ENCODE results near the gene CAPN12. TPM values are rescaled to one million over a fixed set of nuclear protein-coding genes. Genes with fewer than 3 reads are reported as not detected.

The CAPN12 gene
- total RNA-seq, 4 donors from 2014 or later, result 0.83 to 8.4 (median 8.2) TPM; not detected in 1

DNA sequence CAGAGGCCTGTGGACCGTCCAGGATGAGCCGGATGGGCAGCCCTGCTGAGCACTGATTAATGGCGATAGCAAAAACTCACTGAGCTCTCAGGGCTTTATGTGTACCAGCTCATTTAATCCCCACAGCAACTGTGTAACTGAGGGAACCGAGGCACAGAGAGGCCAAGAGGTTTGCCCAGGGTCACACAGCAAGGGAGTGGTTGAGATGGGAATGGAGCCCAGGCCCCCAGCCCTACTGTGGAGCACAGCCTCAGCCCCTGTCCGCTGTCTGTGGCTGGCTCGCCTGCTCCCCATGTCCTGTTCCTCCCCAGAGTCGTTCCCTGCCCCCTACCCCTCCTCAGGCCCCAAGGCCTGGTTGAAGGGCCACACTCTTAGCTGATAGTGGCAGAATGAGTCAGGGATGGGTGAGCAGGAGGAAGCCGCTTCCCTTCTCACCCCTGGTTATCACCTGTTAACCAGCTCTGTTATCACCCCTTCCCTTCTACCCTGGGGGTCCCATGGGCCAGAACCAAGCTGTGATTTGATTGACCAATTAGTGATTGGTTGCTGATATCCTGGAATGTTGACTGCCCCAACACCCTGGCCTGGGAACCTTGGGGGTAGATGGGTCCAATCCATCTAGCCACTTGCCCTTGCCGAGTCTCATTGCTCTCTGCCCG, 21.2 kb downstream of the CAPN12 start:
- intact Hi-C loops (cut with DNase I; ENCODE audit: low total_unique reads), result no loop called here
- TF ChIP-seq CTCF (IDR thresholded peaks at IDR 0.05) (no peak), POLR2A (IDR thresholded peaks at IDR 0.05) (no peak)
- Histone ChIP-seq H3K4me3 (no peak overlapping the region), H3K36me3 (no peaks in the 10 kb centered on the region), H3K4me1 (peaks cover 0 to 16% of the 10 kb centered on the region in 2 donors), H3K9me3 (no peaks in the 10 kb centered on the region), H3K27me3 (no peaks in the 10 kb centered on the region), H3K27ac (peak overlapping the region; percentile 76 to 92)
- DNase-seq, result no peak

GRCh38 chr19:38721979-38722773, 22.1 kb downstream of the CAPN12 start:
- TF ChIP-seq CTCF (IDR thresholded peaks at IDR 0.05) (no peak), POLR2A (IDR thresholded peaks at IDR 0.05) (no peak)
- intact Hi-C loops (cut with DNase I; ENCODE audit: low total_unique reads), result no loop called here
- Histone ChIP-seq H3K4me1 (peaks cover 0 to 11% of the 10 kb centered on the region in 2 donors), H3K4me3 (no peak overlapping the region), H3K27me3 (no peaks in the 10 kb centered on the region), H3K9me3 (no peaks in the 10 kb centered on the region), H3K36me3 (no peaks in the 10 kb centered on the region), H3K27ac (peak overlapping the region; percentile 76 to 92)
- DNase-seq, result no peak

- Histone ChIP-seq H3K4me1 (peaks cover 0 to 10% of the 10 kb centered on the region in 2 donors), H3K27me3 (no peaks in the 10 kb centered on the region), H3K9me3 (no peaks in the 10 kb centered on the region), H3K36me3 (no peaks in the 10 kb centered on the region), H3K4me3 (no peak overlapping the region), H3K27ac (peak overlapping the region; percentile 76 to 92)
- intact Hi-C loops (cut with DNase I; ENCODE audit: low total_unique reads), result no loop called here
- DNase-seq, result no peak
- TF ChIP-seq CTCF (IDR thresholded peaks at IDR 0.05) (no peak), POLR2A (IDR thresholded peaks at IDR 0.05) (no peak)
Observed at GRCh38 chr19:38721496-38721895, 22.8 kb downstream of the CAPN12 start.

- DNase-seq, result no peak
- Histone ChIP-seq H3K9me3 (no peaks in the 10 kb centered on the region), H3K36me3 (no peaks in the 10 kb centered on the region), H3K27me3 (no peaks in the 10 kb centered on the region), H3K4me1 (peaks cover 0 to 5% of the 10 kb centered on the region in 2 donors), H3K27ac (peak overlapping the region; percentile 76 to 92), H3K4me3 (no peak overlapping the region)
- TF ChIP-seq POLR2A (IDR thresholded peaks at IDR 0.05) (no peak), CTCF (IDR thresholded peaks at IDR 0.05) (no peak)
- intact Hi-C loops (cut with DNase I; ENCODE audit: low total_unique reads), result no loop called here
Observed at GRCh38 chr19:38720559-38721236, 23.6 kb downstream of the CAPN12 start.

Measured in uterus (tissue), 4 donors.